H1 (cell line): ENCODE results near the gene PGM1. TPM values are rescaled to one million over a fixed set of nuclear protein-coding genes. Genes with fewer than 3 reads are reported as not detected.
A peak's percentile ranks its signal among the peaks of the same experiment; 100 is the strongest.

Source experiments
- CBX5 ChIP-seq: fragments of 300-800, 300-1000 bp; sonication (generic); IDR thresholded peaks from 2 replicates; pipeline ENCODE4 v1.7.1; 2016; ENCODE audit warnings: antibody characterized with exemption, low read length, low read depth
- CREB1 ChIP-seq: IDR thresholded peaks from 2 replicates; pipeline ENCODE4 v1.6.1; 2012; ENCODE audit warnings: inconsistent platforms
- EZH2 ChIP-seq: fragments of 200-600 bp; sonication (generic); IDR thresholded peaks from 2 replicates; pipeline ENCODE4 v1.7.1; 2012; ENCODE audit warnings: low read depth, mild to moderate bottlenecking, moderate library complexity, low read length, inconsistent platforms; ENCODE audit not compliant: severe bottlenecking
- FOSL1 ChIP-seq: IDR thresholded peaks from 2 replicates; pipeline ENCODE4 v1.6.1; 2011; ENCODE audit warnings: mild to moderate bottlenecking, low read depth, low read length, moderate library complexity; ENCODE audit not compliant: insufficient read depth
- GTF2F1 ChIP-seq: IDR thresholded peaks from 2 replicates; pipeline ENCODE4 v1.6.1; 2012; ENCODE audit warnings: low read depth, low read length, improper control_type of control experiment, borderline replicate concordance
- HDAC6 ChIP-seq: IDR thresholded peaks from one replicate; pipeline ENCODE4 v1.7.1; 2012; ENCODE audit warnings: low read depth, mild to moderate bottlenecking, inconsistent platforms, low read length, moderate library complexity
- MAFK ChIP-seq: IDR thresholded peaks from 2 replicates; pipeline ENCODE4 v1.6.1; 2012; ENCODE audit warnings: low read depth, mild to moderate bottlenecking, improper control_type of control experiment, low read length
- NANOG ChIP-seq: IDR thresholded peaks from 2 replicates; pipeline ENCODE4 v1.6.1; 2011; ENCODE audit warnings: low read length, low read depth, mild to moderate bottlenecking, inconsistent platforms; ENCODE audit not compliant: insufficient read depth, poor library complexity, severe bottlenecking
- NRF1 ChIP-seq: IDR thresholded peaks from 2 replicates; pipeline ENCODE4 v1.6.1; 2011; ENCODE audit warnings: mild to moderate bottlenecking, low read depth, low read length, improper control_type of control experiment
- POLR2A ChIP-seq, 2 experiments: IDR thresholded peaks; 1 replicate in 1 of 2; 2 replicates in 1 of 2; pipeline ENCODE4 v1.6.1; 2011; ENCODE audit warnings: low read depth in 2 of 2, low read length in 2 of 2, mild to moderate bottlenecking in 2 of 2; ENCODE audit errors: control extremely low read depth in 1 of 2
- POLR2AphosphoS5 ChIP-seq: IDR thresholded peaks from 2 replicates; pipeline ENCODE4 v1.6.1; 2011; ENCODE audit warnings: low read depth, low read length
- POU5F1 ChIP-seq: IDR thresholded peaks from 2 replicates; pipeline ENCODE4 v1.6.1; 2011; ENCODE audit warnings: low read depth, mild to moderate bottlenecking, low read length, moderate library complexity
- RFX5 ChIP-seq: IDR thresholded peaks from 2 replicates; pipeline ENCODE4 v1.6.1; 2011; ENCODE audit warnings: low read depth, low read length, improper control_type of control experiment, borderline replicate concordance
- RNF2 ChIP-seq: fragments of 200-900, 300-1000 bp; sonication (generic); IDR thresholded peaks from 2 replicates; pipeline ENCODE4 v1.7.1; 2016; ENCODE audit warnings: borderline replicate concordance, low read depth, mild to moderate bottlenecking, antibody characterized with exemption, low read length; ENCODE audit not compliant: poor library complexity, severe bottlenecking; ENCODE audit errors: missing control alignments
- SAP30 ChIP-seq: fragments of 300-600 bp; sonication (generic); IDR thresholded peaks from 2 replicates; pipeline ENCODE4 v1.7.1; 2012; ENCODE audit warnings: low read length, moderate library complexity, mild to moderate bottlenecking, inconsistent platforms; ENCODE audit not compliant: insufficient read depth, insufficient replicate concordance
- SP2 ChIP-seq: IDR thresholded peaks from 2 replicates; pipeline ENCODE4 v1.6.1; 2012; ENCODE audit warnings: mild to moderate bottlenecking, low read length, inconsistent platforms
- SRF ChIP-seq: IDR thresholded peaks from 2 replicates; pipeline ENCODE4 v1.6.1; 2011; ENCODE audit warnings: mild to moderate bottlenecking, low read depth, low read length, moderate library complexity
- SUZ12 ChIP-seq: fragments of 200-600 bp; sonication (generic); IDR thresholded peaks from 2 replicates; pipeline ENCODE4 v1.6.1; 2012; ENCODE audit warnings: mild to moderate bottlenecking, inconsistent platforms, low read length, moderate library complexity, mixed read lengths
- TBP ChIP-seq: IDR thresholded peaks from 2 replicates; pipeline ENCODE4 v1.6.1; 2011; ENCODE audit warnings: low read depth, low read length, improper control_type of control experiment
- TEAD4 ChIP-seq: IDR thresholded peaks from 2 replicates; pipeline ENCODE4 v1.6.1; 2012; ENCODE audit warnings: low read depth, low read length, inconsistent platforms, mixed read lengths
- YY1 ChIP-seq: IDR thresholded peaks from 2 replicates; pipeline ENCODE4 v1.6.1; 2011; ENCODE audit warnings: low read depth, mild to moderate bottlenecking, low read length
- polyA plus RNA-seq, 7 experiments: library from polyadenylated mRNA; depleted of rRNA in 3 of 7; stranded (reverse) in 5 of 7; unstranded in 2 of 7; fragments of >200 nt in 5 of 7; fragments of 200-250 nt in 2 of 7; gene quantifications; 1 replicate in 5 of 7; 2 replicates in 1 of 7; 4 replicates in 1 of 7; pipeline versions ENCODE4 v1.2.1 to v1.2.3, GENCODE V29; 2011 to 2013; ENCODE audit warnings: missing spikeins in 2 of 7, mixed read lengths in 2 of 7
- total RNA-seq: library from RNA; stranded (reverse); fragmentation: NEBNext Ultra II Directional; extraction: Animal tissue kit (Norgen Biotek cat#: 25700); gene quantifications from 2 replicates; pipeline ENCODE4 v1.2.1, GENCODE V29; 2021
- TF ChIP-seq, protein P1 (sequence below): IDR thresholded peaks from 2 replicates; pipeline ENCODE4 v1.6.1; 2012; ENCODE audit warnings: inconsistent platforms

Gene PGM1
- total and polyA plus RNA-seq, 2 of the 8 experiments (the other 6 are each of a cell fraction or from before 2014, with no cell fraction given) = 33.0 to 65.4 TPM

DNA sequence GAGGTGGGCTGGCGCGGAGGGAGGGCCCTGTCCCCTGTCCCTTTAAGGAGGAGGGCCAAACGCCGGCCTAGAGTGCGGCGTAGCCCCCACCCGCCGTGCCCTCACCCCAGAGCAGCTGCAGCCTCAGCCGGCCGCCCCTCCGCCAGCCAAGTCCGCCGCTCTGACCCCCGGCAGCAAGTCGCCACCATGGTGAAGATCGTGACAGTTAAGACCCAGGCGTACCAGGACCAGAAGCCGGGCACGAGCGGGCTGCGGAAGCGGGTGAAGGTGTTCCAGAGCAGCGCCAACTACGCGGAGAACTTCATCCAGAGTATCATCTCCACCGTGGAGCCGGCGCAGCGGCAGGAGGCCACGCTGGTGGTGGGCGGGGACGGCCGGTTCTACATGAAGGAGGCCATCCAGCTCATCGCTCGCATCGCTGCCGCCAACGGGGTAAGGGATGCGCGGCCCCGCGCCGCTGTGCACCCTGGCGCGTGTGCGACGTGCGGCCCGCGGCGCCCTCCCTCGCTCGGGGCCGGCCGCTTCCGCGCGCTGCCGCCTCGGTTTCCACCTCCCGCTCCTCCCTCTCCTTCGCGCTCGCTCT lies at the start of gene PGM1 (continued):
- TF ChIP-seq RFX5 (no peak), MAFK (no peak), FOSL1 (no peak), CREB1 (peak; percentile 6; the same call in 1 of the 2 replicates), POLR2AphosphoS5 (no peak), EZH2 (no peak), SP2 (no peak), SUZ12 (peak; percentile 26; the same call in 1 of the 2 replicates), SAP30 (no peak), SRF (no peak), POLR2A (IDR thresholded peaks at IDR 0.05; ENCODE audit: control extremely low read depth in 1 of 2, low read depth in 2 of 2, low read length in 2 of 2) (no peak; a peak in 2 of 3 replicates), POU5F1 (no peak), GTF2F1 (0 out of 2 replicates have a peak, but pooled peaks have one; percentile 29), HDAC6 (no peak), RNF2 (no peak), YY1 (no peak), NANOG (no peak), NRF1 (no peak), CBX5 (no peak), TEAD4 (no peak), TBP (no peak; the same call in 1 of the 2 replicates)
- TF ChIP-seq, protein P1, sequence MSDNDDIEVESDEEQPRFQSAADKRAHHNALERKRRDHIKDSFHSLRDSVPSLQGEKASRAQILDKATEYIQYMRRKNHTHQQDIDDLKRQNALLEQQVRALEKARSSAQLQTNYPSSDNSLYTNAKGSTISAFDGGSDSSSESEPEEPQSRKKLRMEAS = peak; percentile 50
- TF ChIP-seq, all 59 proteins: peak for 11
